Esophagus squamous epithelium (tissue), 5 donors: ENCODE data around the gene GIT1. TPM values are rescaled to one million over a fixed set of nuclear protein-coding genes. Genes with fewer than 3 reads are reported as not detected.

Experiments used
- DNase-seq: peaks from one replicate; lab custom pipeline; 2025; lab: John Stamatoyannopoulos, UW
- H3K27ac ChIP-seq, 4 donors: fragments of 200-600 bp; sonication (generic); one replicate each; pipeline ENCODE4 v1.5.1; 2016 to 2019; ENCODE audit warnings: mild to moderate bottlenecking in 1 of 4
- H3K27me3 ChIP-seq, 4 donors: fragments of 200-600 bp; sonication (generic); 1 replicate in 3 of 4; 2 replicates in 1 of 4; pipeline versions ENCODE4 v1.5.1 to v1.6.0; 2017 to 2021; ENCODE audit warnings: antibody characterized with exemption in 1 of 4
- H3K36me3 ChIP-seq, 3 donors: fragments of 200-600 bp; sonication (generic); one replicate each; pipeline ENCODE4 v1.5.1; 2016 to 2019
- H3K4me1 ChIP-seq, 3 donors: fragments of 200-600 bp; sonication (generic); one replicate each; pipeline ENCODE4 v1.5.1; 2017 to 2019
- H3K4me3 ChIP-seq, 4 donors: fragments of 200-600 bp; sonication (generic); 1 replicate in 3 of 4; 2 replicates in 1 of 4; pipeline ENCODE4 v1.5.1; 2016 to 2019; ENCODE audit warnings: mild to moderate bottlenecking in 2 of 4, moderate library complexity in 1 of 4
- H3K9me3 ChIP-seq, 3 donors: fragments of 200-600 bp; sonication (generic); one replicate each; pipeline ENCODE4 v1.5.1; 2016 to 2019
- CTCF ChIP-seq, 6 experiments: fragments of 450-650 bp in 4 of 6; fragments of 200-600 bp in 2 of 6; sonication (generic) in 2 of 6; IDR thresholded peaks; one replicate each; pipeline ENCODE4 v1.5.1; 2016 to 2019; ENCODE audit warnings: antibody characterized with exemption in 6 of 6, mild to moderate bottlenecking in 4 of 6, moderate library complexity in 4 of 6
- POLR2A ChIP-seq, 4 donors: fragments of 450-650 bp; IDR thresholded peaks; one replicate each; pipeline ENCODE4 v1.6.1; 2017; ENCODE audit warnings: antibody characterized with exemption in 4 of 4, mild to moderate bottlenecking in 4 of 4, moderate library complexity in 3 of 4
- WGBS, 2 donors: methylation state at CpG; one replicate each; pipeline ENCODE4 v1.1.5; 2018; 5-methylcytosine and 5-hydroxymethylcytosine counted together
- intact Hi-C: fragments of 100-400 bp; cut with DNase I; formaldehyde crosslinking; loops from one replicate; pipeline ENCODE4 v1.15.0; 2022
- total RNA-seq, 4 donors: library from RNA; depleted of rRNA; stranded (reverse); fragments of >200 nt; gene quantifications; one replicate each; pipeline ENCODE4 v1.1.0, GENCODE V29; 2016
- donor health status: DM: yes; HTN: yes; CAD: no.

The GIT1 gene
- total RNA-seq, 4 donors from 2014 or later: 24.0 to 45.4 (median 29.6) TPM

- TF ChIP-seq POLR2A (IDR thresholded peaks at IDR 0.05) (no peak), CTCF (IDR thresholded peaks at IDR 0.05) (no peak)
These were observed 27.0 kb upstream of the GIT1 start for GRCh38 chr17:29616300-29617048.

GRCh38 chr17:29615492-29616299, 26.2 kb upstream of the GIT1 start:
- peaks cover 46 to 79% (median 57%) of the 10 kb centered on the region in 3 donors for H3K4me1 ChIP-seq
- TF ChIP-seq POLR2A (IDR thresholded peaks at IDR 0.05) (peak in 2 of 4 donors; percentile 46 to 69), CTCF (IDR thresholded peaks at IDR 0.05) (peak in 1 of 6 experiments; percentile 13)
- peak overlapping the region; percentile 12 to 65 (median 42) for H3K4me3 ChIP-seq
- DNase-seq: no peak
- no peaks in the 10 kb centered on the region for H3K9me3 ChIP-seq
- H3K27me3 ChIP-seq: peaks cover 0 to 35% (median 0%) of the 10 kb centered on the region in 4 donors
- intact Hi-C loops: loop anchor here (10.0 kb wide), 1 partner anchor 159 kb away; no protein-coding TSS in a partner anchor
- peak overlapping the region; percentile 44 to 81 (median 60) for H3K27ac ChIP-seq
- no peaks in the 10 kb centered on the region for H3K36me3 ChIP-seq
- WGBS, 2 donors: 9 to 17% methylated on average over 6 to 25 of the region's 74 CpGs

More at GRCh38 chr17:29616300-29617048, 27.0 kb upstream of the GIT1 start:
- peaks cover 0 to 35% (median 0%) of the 10 kb centered on the region in 4 donors for H3K27me3 ChIP-seq
- 23 to 44% methylated on average over 8 to 28 of the region's 32 CpGs for WGBS, 2 donors
- H3K36me3 ChIP-seq: no peaks in the 10 kb centered on the region
- intact Hi-C loops: loop anchor here (10.0 kb wide), 1 partner anchor 158 kb away; no protein-coding TSS in a partner anchor
- no peaks in the 10 kb centered on the region for H3K9me3 ChIP-seq
- peak overlapping the region in 3 of 4 donors; percentile 48 to 81 (median 71) for H3K27ac ChIP-seq
- peak overlapping the region; percentile 12 to 65 (median 42) for H3K4me3 ChIP-seq
- peaks cover 46 to 87% (median 57%) of the 10 kb centered on the region in 3 donors for H3K4me1 ChIP-seq
- no peak for DNase-seq

DNA sequence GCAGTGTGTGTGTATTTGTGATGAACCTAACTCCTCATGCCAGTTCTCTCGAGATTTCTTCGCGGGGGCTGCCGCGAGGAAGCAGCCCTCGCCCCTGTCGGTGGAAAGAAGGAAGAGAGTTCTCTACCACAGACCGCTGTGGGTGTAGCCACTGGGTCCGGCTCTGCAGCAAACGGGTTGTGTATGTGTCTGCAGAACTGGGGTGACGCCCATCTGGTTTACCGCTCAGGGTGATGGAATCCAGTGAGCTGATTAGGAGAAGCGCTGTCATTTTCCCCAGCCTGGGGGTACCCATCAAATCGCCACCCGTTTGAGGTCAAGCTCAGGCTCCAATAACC, 25.6 kb upstream of the GIT1 start:
- TF ChIP-seq CTCF (IDR thresholded peaks at IDR 0.05) (peak in 1 of 6 experiments; percentile 22), POLR2A (IDR thresholded peaks at IDR 0.05) (no peak)
- Histone ChIP-seq H3K4me3 (peak overlapping the region; percentile 12 to 65 (median 42)), H3K9me3 (no peaks in the 10 kb centered on the region), H3K27ac (peak overlapping the region; percentile 43 to 81 (median 58)), H3K36me3 (no peaks in the 10 kb centered on the region), H3K4me1 (peaks cover 46 to 74% (median 57%) of the 10 kb centered on the region in 3 donors), H3K27me3 (peaks cover 0 to 35% (median 0%) of the 10 kb centered on the region in 4 donors)
- whole genome bisulfite sequencing, 2 donors: 17 to 29% methylated on average over 10 to 11 of the region's 15 CpGs
- no peak for DNase-seq
- intact Hi-C loops: loop anchor here (10.0 kb wide), 1 partner anchor 160 kb away; no protein-coding TSS in a partner anchor

GRCh38 chr17:29614349-29615047, 25.1 kb upstream of the GIT1 start:
- H3K9me3 ChIP-seq: no peaks in the 10 kb centered on the region
- 30 to 52% methylated on average over 2 to 11 of the region's 16 CpGs for WGBS, 2 donors
- TF ChIP-seq POLR2A (IDR thresholded peaks at IDR 0.05) (no peak), CTCF (IDR thresholded peaks at IDR 0.05) (no peak)
- no peak for DNase-seq
- peak overlapping the region in 1 of 4 donors; percentile 65 for H3K4me3 ChIP-seq
- peaks cover 0 to under 1% (median 0%) of the 10 kb centered on the region in 3 donors for H3K36me3 ChIP-seq
- peaks cover 46 to 69% (median 57%) of the 10 kb centered on the region in 3 donors for H3K4me1 ChIP-seq
- peaks cover 0 to 34% (median 0%) of the 10 kb centered on the region in 4 donors for H3K27me3 ChIP-seq
- H3K27ac ChIP-seq: peak overlapping the region in 2 of 4 donors; percentile 43 to 71
- intact Hi-C loops: loop anchor here (10.0 kb wide), 1 partner anchor 160 kb away; no protein-coding TSS in a partner anchor
